ENCODE measurements around the gene C14orf180. TPM values are rescaled to one million over a fixed set of nuclear protein-coding genes. Genes with fewer than 3 reads are reported as not detected.
A peak's percentile ranks its signal among the peaks of the same experiment; 100 is the strongest.

Gene C14orf180
- total RNA-seq, 1 experiment from 2014 or later, result not detected

DNA sequence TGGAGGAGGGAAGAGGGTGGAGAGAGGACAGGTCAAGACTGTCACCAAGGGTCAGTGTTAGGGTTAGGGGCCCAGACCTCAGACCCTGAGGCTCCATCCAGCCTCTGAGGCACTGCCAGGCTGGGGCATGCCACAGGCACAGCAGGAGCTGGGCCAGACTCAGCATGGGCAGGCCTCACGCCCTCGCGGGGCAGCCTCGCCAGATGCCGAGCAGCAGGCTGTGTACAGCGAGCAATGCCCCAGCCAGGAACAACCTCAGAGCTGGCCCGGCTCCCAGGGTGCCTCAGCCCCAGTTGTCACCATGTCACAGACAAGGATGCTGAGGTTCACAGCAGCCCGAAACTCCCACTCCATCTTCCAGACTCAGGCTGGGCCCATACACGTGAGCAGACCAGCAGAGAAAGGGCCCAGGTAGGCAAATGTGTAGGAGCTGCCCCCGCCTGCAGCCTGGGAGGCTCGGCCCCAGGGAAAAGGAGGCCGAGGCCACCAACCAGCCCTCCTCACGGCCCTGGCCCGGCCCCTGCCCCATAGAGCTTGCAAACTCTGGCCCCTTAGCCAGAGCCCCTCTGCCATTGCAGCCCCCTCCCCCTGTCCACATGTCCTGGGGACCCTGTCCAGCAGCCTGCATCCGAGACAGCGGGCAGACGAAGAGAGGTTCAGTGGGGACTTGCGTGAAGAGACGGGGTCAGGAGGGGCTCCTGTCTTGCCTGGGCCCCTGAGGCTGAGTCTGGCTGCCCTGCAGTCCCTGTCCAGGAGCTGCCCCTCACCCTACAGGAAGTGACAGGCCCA lies 7.5 kb downstream of the C14orf180 start (continued):
- TF ChIP-seq, protein P1, sequence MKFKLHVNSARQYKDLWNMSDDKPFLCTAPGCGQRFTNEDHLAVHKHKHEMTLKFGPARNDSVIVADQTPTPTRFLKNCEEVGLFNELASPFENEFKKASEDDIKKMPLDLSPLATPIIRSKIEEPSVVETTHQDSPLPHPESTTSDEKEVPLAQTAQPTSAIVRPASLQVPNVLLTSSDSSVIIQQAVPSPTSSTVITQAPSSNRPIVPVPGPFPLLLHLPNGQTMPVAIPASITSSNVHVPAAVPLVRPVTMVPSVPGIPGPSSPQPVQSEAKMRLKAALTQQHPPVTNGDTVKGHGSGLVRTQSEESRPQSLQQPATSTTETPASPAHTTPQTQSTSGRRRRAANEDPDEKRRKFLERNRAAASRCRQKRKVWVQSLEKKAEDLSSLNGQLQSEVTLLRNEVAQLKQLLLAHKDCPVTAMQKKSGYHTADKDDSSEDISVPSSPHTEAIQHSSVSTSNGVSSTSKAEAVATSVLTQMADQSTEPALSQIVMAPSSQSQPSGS (CRISPR knock-in tag; IDR thresholded peaks at IDR 0.05; ENCODE audit: borderline replicate concordance, low read depth), result no peak

DNA sequence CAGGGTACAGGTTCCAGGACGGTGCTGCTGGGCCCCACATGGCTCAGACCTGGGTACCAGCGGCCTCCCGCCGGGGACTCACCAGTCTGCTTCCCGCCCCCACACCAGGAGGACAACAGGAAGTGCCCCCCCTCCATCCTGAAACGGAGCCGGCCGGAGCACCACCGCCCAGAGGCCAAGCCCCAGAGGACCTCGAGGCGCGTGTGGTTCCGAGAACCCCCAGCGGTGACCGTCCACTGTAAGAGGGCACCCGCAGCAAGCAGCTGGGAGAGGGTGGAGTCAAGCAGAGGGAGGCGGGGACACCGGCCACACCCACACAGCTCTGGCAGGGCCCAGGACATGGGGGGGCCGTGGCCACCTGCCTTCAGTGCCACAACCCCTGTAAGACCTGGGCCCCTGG lies 8.1 kb downstream of the C14orf180 start:
- ChIA-PET CTCF (interaction anchor here (0.6 to 2.3 kb wide), 2 partner anchors 24 to 353 kb away, joined by 3 to 6 read pairs; no protein-coding TSS in a partner anchor), POLR2A (no interaction called here)
- ATAC-seq, result peak; percentile 46
- Mint-ChIP-seq H3K27ac (no peak overlapping the region), H3K4me1 (no peaks in the 10 kb centered on the region), H3K27me3 (ENCODE audit: low read depth) (no peaks in the 10 kb centered on the region), H3K9me3 (no peaks in the 10 kb centered on the region), H3K36me3 (no peaks in the 10 kb centered on the region), H3K4me3 (no peak overlapping the region)
- no peak for TF ChIP-seq NR2C2 (CRISPR knock-in tag; IDR thresholded peaks at IDR 0.05)
- no peak for TF ChIP-seq FOXJ3 (CRISPR knock-in tag; IDR thresholded peaks at IDR 0.05; ENCODE audit: borderline replicate concordance)
- TF ChIP-seq ZNF121 (CRISPR knock-in tag; IDR thresholded peaks at IDR 0.05), result no peak
- TF ChIP-seq, protein P2, sequence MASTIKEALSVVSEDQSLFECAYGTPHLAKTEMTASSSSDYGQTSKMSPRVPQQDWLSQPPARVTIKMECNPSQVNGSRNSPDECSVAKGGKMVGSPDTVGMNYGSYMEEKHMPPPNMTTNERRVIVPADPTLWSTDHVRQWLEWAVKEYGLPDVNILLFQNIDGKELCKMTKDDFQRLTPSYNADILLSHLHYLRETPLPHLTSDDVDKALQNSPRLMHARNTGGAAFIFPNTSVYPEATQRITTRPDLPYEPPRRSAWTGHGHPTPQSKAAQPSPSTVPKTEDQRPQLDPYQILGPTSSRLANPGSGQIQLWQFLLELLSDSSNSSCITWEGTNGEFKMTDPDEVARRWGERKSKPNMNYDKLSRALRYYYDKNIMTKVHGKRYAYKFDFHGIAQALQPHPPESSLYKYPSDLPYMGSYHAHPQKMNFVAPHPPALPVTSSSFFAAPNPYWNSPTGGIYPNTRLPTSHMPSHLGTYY (CRISPR knock-in tag; IDR thresholded peaks at IDR 0.05), result no peak
- TF ChIP-seq CREB1 (CRISPR knock-in tag; IDR thresholded peaks at IDR 0.05), result no peak
- TF ChIP-seq, protein P3, sequence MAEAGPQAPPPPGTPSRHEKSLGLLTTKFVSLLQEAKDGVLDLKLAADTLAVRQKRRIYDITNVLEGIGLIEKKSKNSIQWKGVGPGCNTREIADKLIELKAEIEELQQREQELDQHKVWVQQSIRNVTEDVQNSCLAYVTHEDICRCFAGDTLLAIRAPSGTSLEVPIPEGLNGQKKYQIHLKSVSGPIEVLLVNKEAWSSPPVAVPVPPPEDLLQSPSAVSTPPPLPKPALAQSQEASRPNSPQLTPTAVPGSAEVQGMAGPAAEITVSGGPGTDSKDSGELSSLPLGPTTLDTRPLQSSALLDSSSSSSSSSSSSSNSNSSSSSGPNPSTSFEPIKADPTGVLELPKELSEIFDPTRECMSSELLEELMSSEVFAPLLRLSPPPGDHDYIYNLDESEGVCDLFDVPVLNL (CRISPR knock-in tag; IDR thresholded peaks at IDR 0.05; ENCODE audit: borderline replicate concordance, low read depth), result no peak
- TF ChIP-seq, protein P4, sequence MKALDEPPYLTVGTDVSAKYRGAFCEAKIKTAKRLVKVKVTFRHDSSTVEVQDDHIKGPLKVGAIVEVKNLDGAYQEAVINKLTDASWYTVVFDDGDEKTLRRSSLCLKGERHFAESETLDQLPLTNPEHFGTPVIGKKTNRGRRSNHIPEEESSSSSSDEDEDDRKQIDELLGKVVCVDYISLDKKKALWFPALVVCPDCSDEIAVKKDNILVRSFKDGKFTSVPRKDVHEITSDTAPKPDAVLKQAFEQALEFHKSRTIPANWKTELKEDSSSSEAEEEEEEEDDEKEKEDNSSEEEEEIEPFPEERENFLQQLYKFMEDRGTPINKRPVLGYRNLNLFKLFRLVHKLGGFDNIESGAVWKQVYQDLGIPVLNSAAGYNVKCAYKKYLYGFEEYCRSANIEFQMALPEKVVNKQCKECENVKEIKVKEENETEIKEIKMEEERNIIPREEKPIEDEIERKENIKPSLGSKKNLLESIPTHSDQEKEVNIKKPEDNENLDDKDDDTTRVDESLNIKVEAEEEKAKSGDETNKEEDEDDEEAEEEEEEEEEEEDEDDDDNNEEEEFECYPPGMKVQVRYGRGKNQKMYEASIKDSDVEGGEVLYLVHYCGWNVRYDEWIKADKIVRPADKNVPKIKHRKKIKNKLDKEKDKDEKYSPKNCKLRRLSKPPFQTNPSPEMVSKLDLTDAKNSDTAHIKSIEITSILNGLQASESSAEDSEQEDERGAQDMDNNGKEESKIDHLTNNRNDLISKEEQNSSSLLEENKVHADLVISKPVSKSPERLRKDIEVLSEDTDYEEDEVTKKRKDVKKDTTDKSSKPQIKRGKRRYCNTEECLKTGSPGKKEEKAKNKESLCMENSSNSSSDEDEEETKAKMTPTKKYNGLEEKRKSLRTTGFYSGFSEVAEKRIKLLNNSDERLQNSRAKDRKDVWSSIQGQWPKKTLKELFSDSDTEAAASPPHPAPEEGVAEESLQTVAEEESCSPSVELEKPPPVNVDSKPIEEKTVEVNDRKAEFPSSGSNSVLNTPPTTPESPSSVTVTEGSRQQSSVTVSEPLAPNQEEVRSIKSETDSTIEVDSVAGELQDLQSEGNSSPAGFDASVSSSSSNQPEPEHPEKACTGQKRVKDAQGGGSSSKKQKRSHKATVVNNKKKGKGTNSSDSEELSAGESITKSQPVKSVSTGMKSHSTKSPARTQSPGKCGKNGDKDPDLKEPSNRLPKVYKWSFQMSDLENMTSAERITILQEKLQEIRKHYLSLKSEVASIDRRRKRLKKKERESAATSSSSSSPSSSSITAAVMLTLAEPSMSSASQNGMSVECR (CRISPR knock-in tag; IDR thresholded peaks at IDR 0.05; ENCODE audit: borderline replicate concordance), result no peak
- TF ChIP-seq ZNF317 (CRISPR knock-in tag; IDR thresholded peaks at IDR 0.05; ENCODE audit: borderline replicate concordance, low read depth), result no peak
- TF ChIP-seq, protein P5, sequence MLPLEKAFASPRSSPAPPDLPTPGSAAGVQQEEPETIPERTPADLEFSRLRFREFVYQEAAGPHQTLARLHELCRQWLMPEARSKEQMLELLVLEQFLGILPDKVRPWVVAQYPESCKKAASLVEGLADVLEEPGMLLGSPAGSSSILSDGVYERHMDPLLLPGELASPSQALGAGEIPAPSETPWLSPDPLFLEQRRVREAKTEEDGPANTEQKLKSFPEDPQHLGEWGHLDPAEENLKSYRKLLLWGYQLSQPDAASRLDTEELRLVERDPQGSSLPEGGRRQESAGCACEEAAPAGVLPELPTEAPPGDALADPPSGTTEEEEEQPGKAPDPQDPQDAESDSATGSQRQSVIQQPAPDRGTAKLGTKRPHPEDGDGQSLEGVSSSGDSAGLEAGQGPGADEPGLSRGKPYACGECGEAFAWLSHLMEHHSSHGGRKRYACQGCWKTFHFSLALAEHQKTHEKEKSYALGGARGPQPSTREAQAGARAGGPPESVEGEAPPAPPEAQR (CRISPR knock-in tag; IDR thresholded peaks at IDR 0.05), result no peak
- TF ChIP-seq, protein P6, sequence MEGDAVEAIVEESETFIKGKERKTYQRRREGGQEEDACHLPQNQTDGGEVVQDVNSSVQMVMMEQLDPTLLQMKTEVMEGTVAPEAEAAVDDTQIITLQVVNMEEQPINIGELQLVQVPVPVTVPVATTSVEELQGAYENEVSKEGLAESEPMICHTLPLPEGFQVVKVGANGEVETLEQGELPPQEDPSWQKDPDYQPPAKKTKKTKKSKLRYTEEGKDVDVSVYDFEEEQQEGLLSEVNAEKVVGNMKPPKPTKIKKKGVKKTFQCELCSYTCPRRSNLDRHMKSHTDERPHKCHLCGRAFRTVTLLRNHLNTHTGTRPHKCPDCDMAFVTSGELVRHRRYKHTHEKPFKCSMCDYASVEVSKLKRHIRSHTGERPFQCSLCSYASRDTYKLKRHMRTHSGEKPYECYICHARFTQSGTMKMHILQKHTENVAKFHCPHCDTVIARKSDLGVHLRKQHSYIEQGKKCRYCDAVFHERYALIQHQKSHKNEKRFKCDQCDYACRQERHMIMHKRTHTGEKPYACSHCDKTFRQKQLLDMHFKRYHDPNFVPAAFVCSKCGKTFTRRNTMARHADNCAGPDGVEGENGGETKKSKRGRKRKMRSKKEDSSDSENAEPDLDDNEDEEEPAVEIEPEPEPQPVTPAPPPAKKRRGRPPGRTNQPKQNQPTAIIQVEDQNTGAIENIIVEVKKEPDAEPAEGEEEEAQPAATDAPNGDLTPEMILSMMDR (IDR thresholded peaks at IDR 0.05), result no peak
- no peak for TF ChIP-seq FOXK1 (CRISPR knock-in tag; IDR thresholded peaks at IDR 0.05)
- DNase-seq (ENCODE audit: low spot score), result no peak
